Stomach (tissue), 9 donors: ENCODE measurements around the gene HELZ. TPM values are rescaled to one million over a fixed set of nuclear protein-coding genes. Genes with fewer than 3 reads are reported as not detected.

Source experiments
- DNase-seq, 2 donors: peaks; one replicate each; pipeline versions ENCODE4 v3.0.0 to v3.0.0-alpha.2; 2013 to 2019
- H3K27ac ChIP-seq, 5 donors: fragments of 200-600 bp in 4 of 5; sonication (generic) in 4 of 5; one replicate each; pipeline ENCODE4 v1.5.1; 2013 to 2019; ENCODE audit warnings: mild to moderate bottlenecking in 1 of 5, moderate library complexity in 1 of 5
- H3K27me3 ChIP-seq, 3 donors: fragments of 200-600 bp; sonication (generic); one replicate each; pipeline ENCODE4 v1.5.1; 2017 to 2019; ENCODE audit warnings: mixed run types in 1 of 3
- H3K36me3 ChIP-seq, 4 donors: fragments of 200-600 bp; sonication (generic); 1 replicate in 3 of 4; 2 replicates in 1 of 4; pipeline ENCODE4 v1.5.1; 2016 to 2019
- H3K4me1 ChIP-seq, 4 donors: fragments of 200-600 bp; sonication (generic); one replicate each; pipeline ENCODE4 v1.5.1; 2016 to 2019
- H3K4me3 ChIP-seq, 4 donors: fragments of 200-600 bp; sonication (generic) in 3 of 4; one replicate each; pipeline ENCODE4 v1.5.1; 2016 to 2019; ENCODE audit warnings: mild to moderate bottlenecking in 1 of 4
- H3K9me3 ChIP-seq, 4 donors: fragments of 200-600 bp; sonication (generic); one replicate each; pipeline ENCODE4 v1.5.1; 2016 to 2019
- EP300 ChIP-seq: sonication (generic); formaldehyde crosslinking; IDR thresholded peaks from one replicate; pipeline ENCODE4 v1.6.1; 2017; ENCODE audit warnings: antibody characterized with exemption
- POLR2A ChIP-seq, 4 donors: fragments of 450-650 bp; IDR thresholded peaks; one replicate each; pipeline ENCODE4 v1.6.1; 2016; ENCODE audit warnings: antibody characterized with exemption in 4 of 4, control low read depth in 2 of 4, mild to moderate bottlenecking in 1 of 4, moderate library complexity in 1 of 4
- POLR2AphosphoS5 ChIP-seq, 3 donors: sonication (generic); formaldehyde crosslinking; IDR thresholded peaks; one replicate each; pipeline ENCODE4 v1.6.1; 2016; ENCODE audit warnings: antibody characterized with exemption in 3 of 3
- WGBS, 5 donors: extraction: QIAGEN DNeasy Blood & Tissue Kit in 3 of 5; methylation state at CpG; one replicate each; pipeline versions ENCODE4 v1.1.5 to v1.1.7; 2013 to 2018; 5-methylcytosine and 5-hydroxymethylcytosine counted together
- intact Hi-C: fragments of 100-400 bp; cut with DNase I; formaldehyde crosslinking; loops from one replicate; pipeline ENCODE4 v1.15.1; 2023; ENCODE audit warnings: low total_unique reads
- polyA plus RNA-seq, 3 donors: library from polyadenylated mRNA; stranded (reverse); fragments of 200-250 nt; gene quantifications; one replicate each; pipeline ENCODE4 v1.2.3, GENCODE V29; 2013
- total RNA-seq, 5 donors: library from RNA; depleted of rRNA; stranded (reverse); fragments of >200 nt; gene quantifications; one replicate each; pipeline versions ENCODE4 v1.1.0 to v1.2.3, GENCODE V29; 2014 to 2016
- TF ChIP-seq, protein P1 (sequence below), 7 experiments: fragments of 450-650 bp in 4 of 7; fragments of 200-600 bp in 3 of 7; sonication (generic) in 3 of 7; IDR thresholded peaks; one replicate each; pipeline ENCODE4 v1.5.1; 2016 to 2019; ENCODE audit warnings: antibody characterized with exemption in 7 of 7, control low read depth in 2 of 7, mild to moderate bottlenecking in 1 of 7
- donor health status: healthy with polysubstance abuse.
- donor health status: Bipolar disorder and iron deficiency.
- donor health status: healthy.

The HELZ gene
- total and polyA plus RNA-seq, 8 donors = 2.1 to 218 (median 40.4) TPM

DNA sequence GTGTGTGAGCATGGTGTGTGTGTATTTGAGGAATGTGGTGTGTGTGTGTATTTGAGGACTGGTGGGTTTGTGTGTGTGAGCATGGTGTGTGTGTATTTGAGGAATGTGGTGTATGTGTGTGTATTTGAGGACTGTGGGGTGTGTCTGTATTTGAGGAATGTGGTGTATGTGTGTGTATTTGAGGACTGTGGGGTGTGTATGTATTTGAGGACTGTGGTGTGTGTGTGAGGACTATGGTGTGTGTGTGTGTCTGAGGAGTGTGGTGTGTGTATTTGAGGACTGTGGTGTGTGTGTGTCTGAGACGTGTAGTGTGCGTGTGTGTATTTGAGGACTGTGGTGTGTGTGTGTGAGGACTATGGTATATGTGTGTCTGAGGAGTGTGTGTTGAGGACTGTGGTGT is 218.7 kb downstream of the HELZ start:
- H3K9me3 ChIP-seq = no peaks in the 10 kb centered on the region
- H3K36me3 ChIP-seq = no peaks in the 10 kb centered on the region
- H3K4me1 ChIP-seq = peaks cover 0 to 21% (median 10%) of the 10 kb centered on the region in 4 donors
- 54 to 73% (median 64%) methylated on average over 2 of the region's 2 CpGs for WGBS, 5 donors
- no peak overlapping the region for H3K4me3 ChIP-seq
- no peaks in the 10 kb centered on the region for H3K27me3 ChIP-seq
- no peak for TF ChIP-seq POLR2AphosphoS5 (IDR thresholded peaks at IDR 0.05)
- TF ChIP-seq EP300 = no peak
- TF ChIP-seq, protein P1, sequence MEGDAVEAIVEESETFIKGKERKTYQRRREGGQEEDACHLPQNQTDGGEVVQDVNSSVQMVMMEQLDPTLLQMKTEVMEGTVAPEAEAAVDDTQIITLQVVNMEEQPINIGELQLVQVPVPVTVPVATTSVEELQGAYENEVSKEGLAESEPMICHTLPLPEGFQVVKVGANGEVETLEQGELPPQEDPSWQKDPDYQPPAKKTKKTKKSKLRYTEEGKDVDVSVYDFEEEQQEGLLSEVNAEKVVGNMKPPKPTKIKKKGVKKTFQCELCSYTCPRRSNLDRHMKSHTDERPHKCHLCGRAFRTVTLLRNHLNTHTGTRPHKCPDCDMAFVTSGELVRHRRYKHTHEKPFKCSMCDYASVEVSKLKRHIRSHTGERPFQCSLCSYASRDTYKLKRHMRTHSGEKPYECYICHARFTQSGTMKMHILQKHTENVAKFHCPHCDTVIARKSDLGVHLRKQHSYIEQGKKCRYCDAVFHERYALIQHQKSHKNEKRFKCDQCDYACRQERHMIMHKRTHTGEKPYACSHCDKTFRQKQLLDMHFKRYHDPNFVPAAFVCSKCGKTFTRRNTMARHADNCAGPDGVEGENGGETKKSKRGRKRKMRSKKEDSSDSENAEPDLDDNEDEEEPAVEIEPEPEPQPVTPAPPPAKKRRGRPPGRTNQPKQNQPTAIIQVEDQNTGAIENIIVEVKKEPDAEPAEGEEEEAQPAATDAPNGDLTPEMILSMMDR (IDR thresholded peaks at IDR 0.05) = no peak
- no peak for TF ChIP-seq POLR2A (IDR thresholded peaks at IDR 0.05)
- H3K27ac ChIP-seq = no peak overlapping the region
- peak in 1 of 2 donors; percentile 44 for DNase-seq
- intact Hi-C loops = no loop called here

DNA sequence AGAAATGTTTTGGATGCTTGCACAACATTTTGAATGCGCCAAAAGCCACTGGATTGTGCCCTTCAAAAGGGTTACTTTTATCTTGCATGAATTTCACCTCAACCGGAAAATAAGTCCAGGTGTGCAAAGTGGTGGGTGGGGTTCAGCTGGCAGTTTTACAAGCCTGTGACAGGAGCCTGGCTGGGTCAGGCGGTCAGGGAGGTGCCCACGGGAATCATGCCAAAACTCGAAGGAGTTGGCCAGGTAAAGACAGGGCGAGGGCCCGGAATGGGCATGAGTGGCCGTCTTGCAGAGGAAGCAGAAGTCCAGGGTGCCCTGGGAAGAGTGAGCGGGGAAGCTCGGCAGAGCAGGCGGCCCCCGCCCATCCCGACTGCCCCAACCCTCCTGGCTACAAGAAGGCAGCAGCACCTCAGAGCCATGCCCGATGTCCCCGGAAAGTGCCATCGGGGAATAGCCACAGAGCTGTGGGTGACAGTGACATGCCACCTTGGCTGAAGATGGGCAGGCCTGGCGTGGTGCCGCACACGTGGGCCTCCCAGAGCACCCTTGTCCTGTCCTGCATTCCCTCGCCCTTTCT is 219.7 kb downstream of the HELZ start:
- H3K4me3 ChIP-seq = no peak overlapping the region
- no peaks in the 10 kb centered on the region for H3K36me3 ChIP-seq
- intact Hi-C loops = no loop called here
- no peaks in the 10 kb centered on the region for H3K27me3 ChIP-seq
- 48 to 75% (median 54%) methylated on average over 10 to 20 of the region's 20 CpGs for WGBS, 5 donors
- TF ChIP-seq POLR2AphosphoS5 (IDR thresholded peaks at IDR 0.05) (peak in 1 of 3 donors; percentile 23), POLR2A (IDR thresholded peaks at IDR 0.05) (no peak)
- no peak overlapping the region for H3K27ac ChIP-seq
- no peaks in the 10 kb centered on the region for H3K9me3 ChIP-seq
- peaks cover 0 to 21% (median 10%) of the 10 kb centered on the region in 4 donors for H3K4me1 ChIP-seq
- peak; percentile 72 to 75 for DNase-seq

DNA sequence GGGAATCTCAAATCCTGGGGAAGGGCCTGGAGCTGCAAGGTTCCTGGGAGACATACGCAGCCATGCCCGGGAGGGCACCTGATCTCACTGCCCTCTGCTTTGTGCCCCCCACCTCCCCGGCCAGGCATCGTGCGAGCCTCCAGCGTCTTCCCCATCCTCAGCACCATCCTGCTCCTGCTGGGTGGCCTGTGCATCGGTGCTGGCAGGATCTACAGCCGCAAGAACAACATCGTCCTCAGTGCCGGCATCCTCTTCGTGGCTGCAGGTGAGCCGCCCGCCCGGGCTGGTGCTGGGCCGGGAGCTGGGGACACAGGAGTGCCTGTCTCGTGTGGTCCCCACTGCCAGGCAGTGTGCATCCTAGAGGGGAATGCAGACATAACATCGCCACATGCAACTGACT is 220.3 kb downstream of the HELZ start:
- Histone ChIP-seq H3K4me1 (peaks cover 2 to 25% (median 10%) of the 10 kb centered on the region in 4 donors), H3K36me3 (no peaks in the 10 kb centered on the region), H3K4me3 (no peak overlapping the region), H3K9me3 (no peaks in the 10 kb centered on the region), H3K27ac (no peak overlapping the region), H3K27me3 (no peaks in the 10 kb centered on the region)
- TF ChIP-seq POLR2AphosphoS5 (IDR thresholded peaks at IDR 0.05) (no peak), POLR2A (IDR thresholded peaks at IDR 0.05) (no peak), EP300 (no peak)
- TF ChIP-seq, protein P1 (IDR thresholded peaks at IDR 0.05) = no peak
- DNase-seq = no peak
- intact Hi-C loops = no loop called here
- 68 to 87% (median 76%) methylated on average over 13 to 17 of the region's 17 CpGs; no CpG with 5 or more reads in 1 of the 5 donors for WGBS, 5 donors

DNA sequence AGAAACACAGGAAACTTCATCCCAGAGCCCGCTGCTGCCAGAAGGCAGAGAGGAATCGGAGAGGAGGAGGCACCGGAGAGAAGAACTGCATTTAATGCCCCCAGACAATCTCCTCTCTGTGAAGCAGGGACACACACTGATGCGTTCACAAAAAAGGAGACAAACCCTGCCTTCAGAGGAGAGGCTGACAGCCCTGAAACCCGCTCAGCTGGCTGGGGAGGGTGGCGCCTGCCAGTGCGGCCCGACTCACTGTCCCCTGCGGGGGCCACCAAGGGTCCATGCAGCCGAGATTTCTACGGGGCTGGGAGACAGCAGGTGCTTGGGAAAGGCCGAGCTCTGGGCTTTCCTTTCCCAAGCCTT is 222.6 kb downstream of the HELZ start:
- Histone ChIP-seq H3K27ac (no peak overlapping the region), H3K9me3 (no peaks in the 10 kb centered on the region), H3K4me1 (peaks cover 4 to 25% (median 10%) of the 10 kb centered on the region in 4 donors), H3K36me3 (no peaks in the 10 kb centered on the region), H3K4me3 (no peak overlapping the region), H3K27me3 (no peaks in the 10 kb centered on the region)
- no peak for DNase-seq
- 86 to 95% (median 88%) methylated on average over 12 of the region's 12 CpGs for WGBS, 5 donors
- TF ChIP-seq, protein P1 (IDR thresholded peaks at IDR 0.05) = no peak
- TF ChIP-seq POLR2AphosphoS5 (IDR thresholded peaks at IDR 0.05) (no peak), POLR2A (IDR thresholded peaks at IDR 0.05) (no peak), EP300 (no peak)
- intact Hi-C loops = no loop called here

DNA sequence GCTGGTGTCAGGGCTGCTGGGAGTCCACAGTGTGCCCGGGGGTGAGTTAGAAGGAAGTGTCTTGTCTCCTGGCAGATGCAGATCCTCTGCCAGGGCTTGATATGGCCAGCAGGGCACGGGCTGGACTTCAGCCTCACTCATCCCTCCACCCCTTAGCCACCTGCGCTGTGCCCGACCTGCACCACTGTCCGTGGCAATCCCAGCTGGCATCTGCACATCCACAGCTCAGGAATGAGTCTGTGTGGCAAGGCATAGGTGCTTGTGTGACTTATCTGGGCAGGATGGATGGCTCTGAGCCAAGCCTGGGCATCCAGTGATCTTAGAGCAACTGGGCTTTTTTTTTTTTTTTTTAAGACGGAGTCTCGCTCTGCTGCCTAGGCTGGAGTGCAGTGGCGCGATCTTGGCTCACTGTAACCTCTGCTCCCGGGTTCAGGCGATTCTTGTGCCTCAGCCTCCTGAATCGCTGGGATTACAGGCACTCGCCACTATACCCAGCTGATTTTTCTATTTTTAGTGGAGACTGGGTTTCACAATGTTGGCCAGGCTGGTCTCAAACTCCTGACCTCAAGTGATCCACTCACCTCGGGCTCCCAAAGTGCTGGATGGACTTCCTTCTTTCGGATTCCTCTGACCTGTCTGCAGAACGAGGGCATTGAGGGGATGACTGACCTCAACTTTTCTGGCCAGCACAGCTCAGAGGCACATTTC is 223.1 kb downstream of the HELZ start:
- no peak for DNase-seq
- TF ChIP-seq EP300 = no peak
- TF ChIP-seq, protein P1 (IDR thresholded peaks at IDR 0.05) = no peak
- no peak for TF ChIP-seq POLR2A (IDR thresholded peaks at IDR 0.05)
- TF ChIP-seq POLR2AphosphoS5 (IDR thresholded peaks at IDR 0.05) = no peak
- Histone ChIP-seq H3K9me3 (no peaks in the 10 kb centered on the region), H3K27me3 (no peaks in the 10 kb centered on the region), H3K36me3 (no peaks in the 10 kb centered on the region), H3K27ac (no peak overlapping the region), H3K4me1 (peaks cover 4 to 22% (median 9%) of the 10 kb centered on the region in 4 donors), H3K4me3 (no peak overlapping the region)
- intact Hi-C loops = no loop called here
- WGBS, 5 donors = 81 to 91% (median 86%) methylated on average over 14 to 16 of the region's 16 CpGs
